Ascending aorta (tissue), 2 donors: ENCODE data around the gene FGA. TPM values are rescaled to one million over a fixed set of nuclear protein-coding genes. Genes with fewer than 3 reads are reported as not detected.

Experiments used
- DNase-seq, 2 donors: peaks; one replicate each; pipeline ENCODE4 v3.0.0-alpha.2; 2019; ENCODE audit warnings: low spot score in 2 of 2
- H3K27ac ChIP-seq, 2 donors: fragments of 200-600 bp; sonication (generic); one replicate each; pipeline ENCODE4 v1.5.1; 2016 to 2017; ENCODE audit warnings: mild to moderate bottlenecking in 1 of 2
- H3K27me3 ChIP-seq: fragments of 200-600 bp; sonication (generic); one replicate; pipeline ENCODE4 v1.5.1; 2017
- H3K36me3 ChIP-seq, 2 donors: fragments of 200-600 bp; sonication (generic); one replicate each; pipeline ENCODE4 v1.5.1; 2016
- H3K4me1 ChIP-seq, 2 donors: fragments of 200-600 bp; sonication (generic); one replicate each; pipeline ENCODE4 v1.5.1; 2016 to 2017; ENCODE audit warnings: mild to moderate bottlenecking in 1 of 2
- H3K4me3 ChIP-seq, 2 donors: fragments of 200-600 bp; sonication (generic); one replicate each; pipeline ENCODE4 v1.5.1; 2016 to 2017; ENCODE audit warnings: mild to moderate bottlenecking in 1 of 2
- H3K9me3 ChIP-seq, 2 donors: fragments of 200-600 bp; sonication (generic); one replicate each; pipeline ENCODE4 v1.5.1; 2016
- intact Hi-C: fragments of 100-400 bp; cut with DNase I; formaldehyde crosslinking; loops from one replicate; pipeline ENCODE4 v1.15.1; 2023
- total RNA-seq: library from RNA; depleted of rRNA; stranded (reverse); fragments of >200 nt; gene quantifications from one replicate; pipeline ENCODE4 v1.1.0, GENCODE V29; 2016
- TF ChIP-seq, protein P1 (sequence below), 3 experiments: fragments of 200-600 bp in 2 of 3; fragments of 450-650 bp in 1 of 3; sonication (generic) in 2 of 3; IDR thresholded peaks; one replicate each; pipeline ENCODE4 v1.5.1; 2016 to 2019; ENCODE audit warnings: antibody characterized with exemption in 3 of 3, mild to moderate bottlenecking in 1 of 3, moderate library complexity in 1 of 3

Gene FGA
- 47.6 TPM for total RNA-seq

DNA sequence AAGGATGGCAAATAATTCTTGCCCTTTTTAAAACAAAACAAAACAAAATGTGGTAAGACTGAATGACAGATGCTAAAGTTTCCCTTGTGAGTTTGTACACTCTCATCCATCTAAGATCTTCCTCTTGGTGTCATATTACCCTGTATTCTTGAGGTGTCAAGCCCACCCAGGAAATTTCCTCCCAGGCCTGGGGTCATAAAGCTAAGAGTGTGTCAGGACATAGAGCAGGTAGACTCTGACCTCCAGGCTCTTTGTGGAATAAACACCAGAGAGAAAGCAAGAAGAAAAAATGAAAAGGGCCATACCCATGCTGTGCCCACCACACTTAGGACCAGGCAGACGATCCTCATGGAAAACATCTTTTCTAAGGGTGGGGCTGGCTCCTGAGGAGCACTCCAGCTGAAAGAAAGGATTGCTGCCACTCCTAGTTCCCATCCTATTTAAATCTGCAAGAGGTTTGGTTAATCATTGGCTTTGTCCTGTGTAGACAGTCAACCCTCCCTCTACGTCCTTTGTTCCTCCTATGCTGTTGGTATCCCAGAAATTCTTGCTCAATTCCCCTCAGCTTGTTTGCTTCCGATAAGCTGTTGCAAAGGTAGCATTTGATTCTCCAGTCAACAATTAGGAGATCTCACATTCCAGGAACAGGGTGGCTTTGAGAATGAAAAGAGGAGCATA, at the start of gene FGA:
TSS of gene FGA (minus strand) at position 414 of the 678 bp plus-strand sequence. CDS start at position 359, 55 bp downstream.
- H3K36me3 ChIP-seq = no peaks in the 10 kb centered on the region
- no peaks in the 10 kb centered on the region for H3K27me3 ChIP-seq
- TF ChIP-seq, protein P1, sequence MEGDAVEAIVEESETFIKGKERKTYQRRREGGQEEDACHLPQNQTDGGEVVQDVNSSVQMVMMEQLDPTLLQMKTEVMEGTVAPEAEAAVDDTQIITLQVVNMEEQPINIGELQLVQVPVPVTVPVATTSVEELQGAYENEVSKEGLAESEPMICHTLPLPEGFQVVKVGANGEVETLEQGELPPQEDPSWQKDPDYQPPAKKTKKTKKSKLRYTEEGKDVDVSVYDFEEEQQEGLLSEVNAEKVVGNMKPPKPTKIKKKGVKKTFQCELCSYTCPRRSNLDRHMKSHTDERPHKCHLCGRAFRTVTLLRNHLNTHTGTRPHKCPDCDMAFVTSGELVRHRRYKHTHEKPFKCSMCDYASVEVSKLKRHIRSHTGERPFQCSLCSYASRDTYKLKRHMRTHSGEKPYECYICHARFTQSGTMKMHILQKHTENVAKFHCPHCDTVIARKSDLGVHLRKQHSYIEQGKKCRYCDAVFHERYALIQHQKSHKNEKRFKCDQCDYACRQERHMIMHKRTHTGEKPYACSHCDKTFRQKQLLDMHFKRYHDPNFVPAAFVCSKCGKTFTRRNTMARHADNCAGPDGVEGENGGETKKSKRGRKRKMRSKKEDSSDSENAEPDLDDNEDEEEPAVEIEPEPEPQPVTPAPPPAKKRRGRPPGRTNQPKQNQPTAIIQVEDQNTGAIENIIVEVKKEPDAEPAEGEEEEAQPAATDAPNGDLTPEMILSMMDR (IDR thresholded peaks at IDR 0.05) = no peak
- H3K27ac ChIP-seq = no peak within 1 kb of the TSS
- no peak for DNase-seq
- intact Hi-C loops = no loop called here
- H3K9me3 ChIP-seq = no peaks in the 10 kb centered on the region
- H3K4me1 ChIP-seq = no peaks in the 10 kb centered on the region
- no peak within 1 kb of the TSS for H3K4me3 ChIP-seq

DNA sequence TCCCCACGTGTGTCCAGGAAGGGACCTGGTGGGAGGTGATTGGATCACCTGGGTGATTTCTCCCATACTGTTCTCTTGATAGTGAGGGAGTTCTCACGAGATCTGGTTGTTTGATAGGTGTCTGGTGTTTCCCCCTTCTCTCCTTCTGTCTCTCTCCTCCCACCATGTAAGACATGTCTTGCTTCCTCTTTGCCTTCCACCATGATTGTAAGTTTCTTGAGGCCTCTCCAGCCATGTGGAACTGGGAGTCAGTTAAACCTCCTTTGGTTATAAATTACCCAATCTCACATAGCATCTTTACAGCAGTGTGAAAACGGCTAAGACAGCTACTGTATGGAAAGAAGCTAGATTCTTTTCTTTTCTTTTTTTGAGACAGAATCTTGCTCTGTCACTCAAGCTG, 43.5 kb upstream of the FGA start:
- no peak for DNase-seq
- H3K4me3 ChIP-seq = no peak overlapping the region
- H3K4me1 ChIP-seq = no peaks in the 10 kb centered on the region
- no peaks in the 10 kb centered on the region for H3K9me3 ChIP-seq
- TF ChIP-seq, protein P1 (IDR thresholded peaks at IDR 0.05) = no peak
- no peaks in the 10 kb centered on the region for H3K27me3 ChIP-seq
- intact Hi-C loops = no loop called here
- H3K27ac ChIP-seq = no peak overlapping the region
- H3K36me3 ChIP-seq = no peaks in the 10 kb centered on the region

DNA sequence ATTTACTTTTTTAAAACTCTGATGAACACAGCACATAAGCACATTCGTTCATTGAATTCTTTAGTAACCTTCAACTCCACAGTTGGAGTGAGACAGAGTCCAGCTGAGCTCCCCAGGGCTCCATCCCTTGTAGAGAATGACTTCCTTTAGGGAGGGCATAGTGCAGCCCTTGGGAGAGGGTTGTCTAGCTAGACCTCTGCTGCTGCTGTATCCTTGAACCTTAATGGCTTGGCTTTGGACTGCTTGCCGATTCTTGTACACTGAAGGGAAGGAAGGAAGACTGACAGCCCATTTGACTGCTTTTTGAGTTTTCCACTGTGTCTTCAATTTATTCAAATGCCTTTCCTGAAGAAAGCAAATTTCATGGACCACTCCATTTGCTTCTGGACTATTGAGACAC, 41.3 kb upstream of the FGA start:
- Histone ChIP-seq H3K27me3 (no peaks in the 10 kb centered on the region), H3K4me1 (peaks cover 0 to 5% of the 10 kb centered on the region in 2 donors), H3K36me3 (no peaks in the 10 kb centered on the region), H3K27ac (no peak overlapping the region), H3K9me3 (no peaks in the 10 kb centered on the region), H3K4me3 (no peak overlapping the region)
- no peak for DNase-seq
- intact Hi-C loops = no loop called here
- TF ChIP-seq, protein P1 (IDR thresholded peaks at IDR 0.05) = no peak

DNA sequence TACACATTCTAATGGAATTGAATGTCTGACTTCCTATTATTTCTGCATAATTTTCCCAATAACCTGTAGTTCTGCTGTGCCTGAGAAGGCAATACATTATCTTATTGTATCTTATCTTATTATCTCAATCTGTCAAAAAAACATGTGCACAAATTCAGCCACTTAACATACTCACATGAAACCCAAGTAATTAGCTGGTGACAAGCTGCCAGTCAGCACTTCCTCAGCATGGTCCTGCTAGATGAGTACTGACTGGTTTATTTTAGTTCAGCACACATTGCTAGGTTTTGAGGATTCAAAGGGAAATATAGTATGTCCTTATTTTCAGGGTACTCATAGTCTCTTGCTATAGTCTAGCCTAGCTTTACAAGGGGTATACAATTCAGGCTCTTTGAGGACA, 39.8 kb upstream of the FGA start:
- DNase-seq = no peak
- Histone ChIP-seq H3K27me3 (no peaks in the 10 kb centered on the region), H3K27ac (no peak overlapping the region), H3K4me3 (no peak overlapping the region), H3K36me3 (no peaks in the 10 kb centered on the region), H3K9me3 (no peaks in the 10 kb centered on the region), H3K4me1 (peaks cover 0 to 5% of the 10 kb centered on the region in 2 donors)
- intact Hi-C loops = no loop called here
- TF ChIP-seq, protein P1 (IDR thresholded peaks at IDR 0.05) = no peak

DNA sequence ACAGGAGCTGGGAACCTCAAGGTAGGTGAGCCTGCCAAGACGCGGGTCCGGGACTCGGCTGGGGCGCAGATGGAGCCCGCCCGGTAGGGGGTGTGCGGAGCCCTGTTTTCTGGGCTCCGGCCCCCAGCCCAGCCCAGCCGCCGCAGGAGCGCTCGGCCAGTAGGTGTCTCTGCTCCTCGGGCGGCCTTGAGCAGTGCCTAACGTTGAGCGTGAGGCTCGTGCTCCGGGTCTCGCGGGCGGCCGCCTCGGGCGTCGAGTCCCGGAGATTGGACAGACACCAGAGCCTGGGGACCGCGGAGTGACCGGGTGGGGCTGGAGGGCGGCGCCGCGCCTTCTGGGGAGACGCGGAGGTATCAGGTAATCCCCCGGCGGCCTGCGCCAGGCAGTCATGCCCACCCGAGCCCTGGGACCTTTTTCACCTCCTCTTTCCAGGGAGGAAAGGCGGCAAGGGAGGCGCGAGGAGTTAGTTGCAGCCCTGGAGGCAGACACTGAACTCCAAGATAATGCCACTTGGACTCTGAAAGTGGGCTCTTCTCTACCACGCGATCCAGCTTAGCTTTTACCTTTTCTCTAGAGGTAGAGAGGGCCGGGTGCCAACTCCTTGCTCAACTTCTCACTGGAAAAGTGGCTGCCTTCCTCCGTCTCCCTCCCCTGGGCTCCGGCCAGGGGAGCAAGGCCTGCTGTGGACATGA, 36.4 kb upstream of the FGA start:
- Histone ChIP-seq H3K4me1 (peaks cover 0 to 5% of the 10 kb centered on the region in 2 donors), H3K27ac (no peak overlapping the region), H3K9me3 (no peaks in the 10 kb centered on the region), H3K4me3 (peak overlapping the region; percentile 51 to 57), H3K36me3 (no peaks in the 10 kb centered on the region), H3K27me3 (no peaks in the 10 kb centered on the region)
- intact Hi-C loops = no loop called here
- DNase-seq = no peak
- TF ChIP-seq, protein P1 (IDR thresholded peaks at IDR 0.05) = peak in 2 of 3 experiments; percentile 46 to 59
